Effector CD8-positive, alpha-beta T cell (primary cell): ENCODE data around the gene PNKD.

Experiments used
- DNase-seq: peaks from one replicate; lab custom pipeline; 2025; lab: John Stamatoyannopoulos, UW

The PNKD gene

GRCh38 chr2:218256612-218257350 is 13.5 kb upstream of the PNKD start:
- no peak for DNase-seq

GRCh38 chr2:218257390-218257981 is 12.8 kb upstream of the PNKD start:
- peak; percentile 44 for DNase-seq

GRCh38 chr2:218259099-218259961 is 11.0 kb upstream of the PNKD start:
- no peak for DNase-seq

- no peak for DNase-seq
These were observed 10.2 kb upstream of the PNKD start for GRCh38 chr2:218260166-218260565.

GRCh38 chr2:218260742-218261422 is 9.4 kb upstream of the PNKD start, which contains the start of gene GPBAR1:
Gene GPBAR1 (plus strand): TSS chr2:218261015. CDS start chr2:218262725, 1,710 bp downstream.
- no peak for DNase-seq

- DNase-seq, result no peak
These were observed 8.7 kb upstream of the PNKD start for GRCh38 chr2:218261423-218262236.

GRCh38 chr2:218262237-218262600 is 8.1 kb upstream of the PNKD start:
- DNase-seq, result no peak

GRCh38 chr2:218262631-218263586 is 7.4 kb upstream of the PNKD start:
- DNase-seq, result no peak

GRCh38 chr2:218263817-218264641 is 6.3 kb upstream of the PNKD start:
- DNase-seq, result no peak

GRCh38 chr2:218264773-218265561 is 5.4 kb upstream of the PNKD start:
- DNase-seq, result no peak

GRCh38 chr2:218265626-218266025 is 4.7 kb upstream of the PNKD start:
- no peak for DNase-seq

GRCh38 chr2:218266316-218266979 is 3.9 kb upstream of the PNKD start:
- no peak for DNase-seq

- no peak for DNase-seq
These were observed 3.1 kb upstream of the PNKD start for GRCh38 chr2:218267259-218267658.

GRCh38 chr2:218270721-218271486 is 585 bp downstream of the PNKD start:
- no peak for DNase-seq

- no peak for DNase-seq
These were observed 1.1 kb downstream of the PNKD start for GRCh38 chr2:218271487-218271797.

GRCh38 chr2:218271865-218272530 is 1.7 kb downstream of the PNKD start:
- no peak for DNase-seq
